HG03159 (cell line): Measurements from ENCODE around the gene SMG7.

Experiments
- ATAC-seq: cut with Tn5 transposase; IDR thresholded peaks from one replicate; pipeline ENCODE4 v1.9.1; 2021; ENCODE audit warnings: mild to moderate bottlenecking, moderate library complexity; ENCODE audit not compliant: unreplicated experiment

Gene SMG7

DNA sequence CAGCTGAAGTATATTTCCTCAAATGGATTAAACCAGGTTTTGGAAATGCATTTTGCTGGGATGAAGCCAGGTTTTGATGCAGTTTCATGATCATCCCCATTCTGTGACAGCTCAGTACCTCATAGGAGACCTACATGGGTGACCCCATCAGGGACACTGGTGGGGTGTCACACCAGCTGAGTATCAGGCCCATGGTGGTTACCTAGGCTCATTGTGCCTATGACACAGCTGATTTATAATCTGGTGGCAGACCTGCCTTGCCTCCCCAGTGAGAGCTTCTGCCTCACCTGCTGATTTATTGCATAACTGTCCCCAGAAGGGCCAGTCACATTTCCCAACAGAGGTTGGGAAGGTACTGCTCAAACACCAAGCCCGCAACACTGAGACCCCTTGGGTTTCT, 114.2 kb downstream of the SMG7 start:
- no peak for ATAC-seq

DNA sequence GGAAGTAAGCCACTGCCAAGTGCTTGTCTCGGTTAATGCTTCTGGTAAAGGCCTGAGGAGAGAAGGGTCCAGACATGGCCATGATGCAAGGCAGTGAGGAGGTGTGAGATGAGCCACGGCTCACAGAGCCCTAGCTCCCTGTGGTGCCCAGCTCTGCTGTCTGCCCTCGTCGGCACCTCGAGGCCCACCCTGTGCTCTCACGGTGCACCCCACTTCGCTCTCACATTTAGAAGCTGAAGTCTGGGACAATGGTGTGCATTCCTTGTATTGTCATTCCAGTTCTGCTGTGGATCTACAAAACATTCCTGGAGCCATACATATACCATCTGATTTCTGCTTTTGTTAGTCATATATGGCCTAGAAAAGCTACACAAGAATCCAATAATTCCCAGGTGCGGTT, 114.6 kb downstream of the SMG7 start:
- no peak for ATAC-seq

- ATAC-seq: no peak
These were observed 116.5 kb downstream of the SMG7 start for GRCh38 chr1:183588827-183589226.

DNA sequence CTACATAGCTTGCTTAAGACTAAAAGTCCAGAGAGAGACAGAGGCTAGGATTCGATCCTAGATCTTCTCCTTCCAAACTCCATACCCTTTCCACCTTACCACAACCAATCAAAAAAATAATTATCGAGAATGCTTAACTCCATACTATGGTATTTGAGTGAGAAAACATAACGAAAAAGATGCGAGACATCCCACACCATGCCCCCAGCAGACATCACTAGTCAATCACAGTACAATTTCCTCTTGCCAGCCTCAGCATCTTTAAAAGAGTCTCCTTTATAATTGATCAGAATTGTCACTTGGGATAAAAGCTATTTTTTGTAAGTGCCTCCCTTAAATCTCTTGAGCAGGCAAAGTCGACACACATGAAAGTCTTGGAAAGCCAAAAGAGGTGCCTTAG, 117.1 kb downstream of the SMG7 start:
- ATAC-seq: no peak

DNA sequence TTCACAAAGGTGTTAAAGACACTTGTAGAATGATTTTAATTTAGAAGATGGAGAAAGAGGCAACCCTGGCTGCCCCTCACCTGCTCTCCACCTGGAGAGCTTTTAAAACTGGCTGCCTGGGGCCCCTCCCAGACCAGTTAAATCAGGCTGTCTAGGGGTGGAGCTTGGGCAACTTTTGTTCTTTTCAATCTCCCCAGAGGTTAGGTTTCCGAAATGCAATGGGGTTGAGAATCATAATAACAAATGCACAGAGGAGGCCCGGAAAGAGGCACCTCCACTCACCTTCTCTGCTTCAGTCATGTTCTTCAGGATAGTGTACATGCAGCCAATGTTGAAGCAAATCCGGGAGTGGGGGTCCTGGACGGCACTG, 117.6 kb downstream of the SMG7 start:
- ATAC-seq: peak; percentile 12

- peak; percentile 82 for ATAC-seq
These were observed 118.2 kb downstream of the SMG7 start, which contains the start of gene NCF2 for GRCh38 chr1:183590244-183591191. Gene NCF2 (minus strand): TSS chr1:183590459. CDS start chr1:183590329, 130 bp downstream.

DNA sequence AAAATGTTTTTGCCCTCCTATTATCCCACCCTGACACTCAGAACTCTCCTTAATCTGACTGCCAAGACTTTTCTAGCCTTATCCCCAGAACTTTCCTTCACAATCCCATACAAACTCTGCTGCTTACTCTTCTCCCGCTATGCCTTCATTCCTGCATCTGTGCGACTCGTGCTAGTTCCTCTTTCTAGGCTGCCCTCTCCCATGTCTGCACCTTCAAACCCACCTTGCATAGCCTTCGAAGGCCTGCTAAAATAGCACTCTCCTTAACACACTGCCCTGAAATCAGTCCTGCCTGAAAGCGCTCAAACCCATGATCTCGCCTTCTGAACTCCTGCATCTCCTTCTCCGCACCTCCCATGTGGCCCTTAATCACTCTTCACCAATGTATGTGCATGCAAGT, 120.4 kb downstream of the SMG7 start:
- no peak for ATAC-seq

GRCh38 chr1:183593356-183593755, 121.1 kb downstream of the SMG7 start:
- peak; percentile 52 for ATAC-seq

- ATAC-seq: no peak
These were observed 123.2 kb downstream of the SMG7 start for GRCh38 chr1:183595537-183595936.

DNA sequence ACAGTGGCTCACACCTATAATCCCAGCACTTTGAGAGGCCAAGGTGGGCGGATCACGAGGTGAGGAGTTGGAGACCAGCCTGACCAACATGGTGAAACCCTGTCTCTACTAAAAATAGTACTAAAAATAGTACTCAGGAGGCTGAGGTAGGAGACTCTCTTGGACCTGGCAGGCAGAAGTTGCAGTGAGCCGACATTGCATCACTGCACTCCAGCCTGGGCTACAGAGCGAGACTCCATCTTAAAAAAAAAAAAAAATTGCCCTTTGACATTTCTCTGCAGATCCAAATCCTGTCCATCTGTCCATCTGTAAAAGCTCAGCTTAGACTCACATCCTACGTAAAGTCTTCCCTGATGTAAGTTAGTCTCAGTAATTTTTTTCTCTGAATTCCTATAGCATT, 124.2 kb downstream of the SMG7 start:
- ATAC-seq: no peak

DNA sequence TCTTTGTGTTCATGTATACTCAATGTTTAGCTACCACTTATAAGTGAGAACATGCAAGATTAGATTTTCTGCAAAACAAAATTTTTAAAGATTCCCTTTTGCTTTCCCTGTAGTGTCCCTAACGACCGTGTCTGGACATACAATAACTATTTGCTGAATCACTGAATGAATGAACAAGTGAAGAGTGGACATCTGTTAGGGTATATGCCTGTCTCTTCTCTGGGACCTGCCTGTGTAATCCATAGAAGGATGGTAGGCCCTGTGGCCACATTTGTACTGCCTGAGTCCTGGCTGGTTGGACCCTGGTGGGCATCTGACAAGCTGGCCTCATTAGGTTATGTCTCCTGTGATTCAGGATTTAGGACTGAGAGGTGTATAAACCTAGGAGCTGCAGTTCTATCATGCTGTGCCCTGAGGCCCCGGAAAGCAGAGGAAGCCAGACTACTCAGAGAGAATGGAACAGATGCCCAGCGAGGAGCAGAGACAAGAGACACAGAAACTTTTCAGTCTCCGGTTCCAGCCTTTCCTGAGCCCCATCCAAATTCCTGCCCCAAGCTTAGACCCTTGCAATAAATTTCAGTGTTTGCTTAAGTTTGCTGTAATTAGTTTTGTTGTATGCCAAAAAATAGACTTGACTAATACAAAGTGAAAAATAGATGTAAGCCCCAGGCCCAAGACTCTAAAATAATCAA, 125.5 kb downstream of the SMG7 start:
- ATAC-seq: no peak

- ATAC-seq: peak; percentile 71
These were observed 126.1 kb downstream of the SMG7 start for GRCh38 chr1:183598386-183598785.

- ATAC-seq: no peak
These were observed 127.8 kb downstream of the SMG7 start for GRCh38 chr1:183600136-183600535.

DNA sequence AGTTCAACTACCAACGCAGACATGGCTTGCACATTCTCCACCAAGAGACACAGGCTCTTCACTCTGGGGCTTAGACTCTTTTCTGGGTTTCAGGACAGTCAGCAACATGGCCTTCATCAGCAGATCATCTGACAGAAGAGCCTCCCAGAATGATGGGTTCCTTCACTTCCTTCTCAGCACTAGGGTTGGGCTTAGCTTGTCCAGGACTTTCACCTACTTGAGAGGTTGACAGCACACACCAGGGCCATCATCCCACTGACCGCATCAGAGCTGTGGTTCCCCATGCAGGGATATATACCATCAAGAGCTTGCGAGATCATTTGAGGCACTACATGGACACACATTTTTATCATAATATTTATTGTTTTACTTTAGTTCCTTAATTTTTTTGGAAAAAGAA, 128.3 kb downstream of the SMG7 start:
- ATAC-seq: no peak

- no peak for ATAC-seq
These were observed 130.2 kb downstream of the SMG7 start for GRCh38 chr1:183602510-183602909.
